HG02610 (cell line): ENCODE results near the gene LOXL3.
A peak's percentile ranks its signal among the peaks of the same experiment; 100 is the strongest.

Source experiments
- ATAC-seq: cut with Tn5 transposase; IDR thresholded peaks from one replicate; pipeline ENCODE4 v1.9.1; 2021; ENCODE audit warnings: mild to moderate bottlenecking, moderate library complexity; ENCODE audit not compliant: unreplicated experiment

The LOXL3 gene

DNA sequence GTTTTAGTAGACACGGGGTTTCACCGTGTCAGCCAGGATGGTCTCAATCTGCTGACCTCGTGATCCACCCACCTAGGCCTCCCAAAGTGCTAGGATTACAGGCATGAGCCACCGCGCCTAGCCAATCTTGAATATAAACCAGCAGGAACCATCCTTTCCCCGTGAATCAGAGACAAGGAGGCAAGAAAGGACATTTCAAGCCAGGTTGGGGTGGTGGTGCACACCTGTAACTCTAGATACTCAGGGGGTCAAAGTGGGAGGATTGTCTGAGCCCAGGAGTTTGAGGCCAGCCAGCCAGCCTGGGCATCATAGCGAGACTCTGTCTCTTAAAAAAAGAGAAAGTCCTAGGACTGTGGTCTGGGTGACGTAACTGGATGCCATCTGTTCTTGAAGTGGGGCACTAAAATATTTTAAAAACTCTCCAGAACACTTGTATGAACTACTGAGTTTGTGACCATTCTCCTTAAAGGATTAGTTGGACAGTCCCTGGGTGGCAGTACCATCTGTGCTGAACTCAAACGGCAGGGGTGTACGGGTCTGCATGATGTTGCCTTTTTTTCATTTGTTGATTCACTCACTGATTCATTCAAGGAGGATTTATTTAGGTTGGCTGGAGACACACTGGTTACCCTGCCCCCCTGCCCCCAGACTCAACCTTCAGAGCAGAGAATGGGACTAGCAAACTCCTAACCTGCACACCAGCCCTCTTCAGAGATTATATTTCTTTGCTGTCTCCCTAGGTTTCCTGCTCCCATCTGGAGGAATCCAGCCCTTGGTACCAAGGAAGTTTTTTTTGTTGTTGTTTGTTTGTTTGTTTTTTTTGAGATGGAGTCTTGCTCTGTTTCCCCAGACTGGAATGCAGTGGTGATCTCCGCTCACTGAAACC, 42.4 kb downstream of the LOXL3 start:
- ATAC-seq, result no peak

DNA sequence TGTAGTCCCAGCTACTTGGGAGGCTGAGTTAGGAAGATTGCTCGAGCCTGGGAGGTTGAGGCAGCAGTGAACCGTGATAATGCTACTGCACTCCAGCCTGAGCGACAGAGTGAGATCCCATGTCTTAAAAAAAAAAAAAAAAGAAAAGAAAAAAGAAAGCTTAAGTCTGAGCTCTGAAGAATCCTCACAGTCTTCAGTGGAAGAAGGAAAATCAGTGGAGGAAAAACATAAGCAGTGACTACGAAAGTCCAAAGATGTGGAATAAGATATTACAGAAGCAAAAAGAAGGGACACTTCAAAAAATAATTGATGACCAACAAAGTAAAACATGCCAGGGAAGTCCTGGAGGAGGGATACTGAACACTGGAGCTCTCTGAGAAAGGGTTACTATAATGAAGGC, 43.5 kb downstream of the LOXL3 start:
- no peak for ATAC-seq

DNA sequence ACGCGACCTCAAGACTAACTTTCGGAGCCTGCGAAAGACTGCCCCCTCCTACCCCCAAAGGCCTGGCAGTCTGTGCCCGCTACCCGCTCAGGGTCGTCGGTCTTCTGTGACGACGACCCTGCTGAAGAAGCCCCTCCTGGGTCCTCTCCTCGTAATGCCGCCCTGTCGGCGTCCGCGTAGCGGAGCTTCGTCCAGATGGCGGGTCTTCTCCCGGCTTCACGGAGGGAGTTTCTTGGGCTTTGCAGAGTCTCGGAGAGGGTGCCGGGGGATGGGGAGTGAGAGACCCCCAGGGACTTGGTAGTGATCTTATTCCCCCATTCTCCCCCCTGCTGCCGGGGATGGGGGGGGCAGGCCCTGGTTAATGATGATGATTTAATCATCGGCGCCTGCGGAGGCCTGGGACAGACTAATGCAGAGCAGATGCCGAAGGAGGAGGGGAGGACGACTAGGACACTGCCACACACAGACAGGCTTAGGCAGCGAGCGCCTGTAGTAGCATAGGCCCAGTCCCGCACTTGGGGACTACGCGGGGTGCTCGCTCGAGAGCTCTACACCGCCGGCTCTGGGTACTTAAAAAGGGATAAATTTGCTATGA, 45.7 kb downstream of the LOXL3 start:
- ATAC-seq, result peak; percentile 3

DNA sequence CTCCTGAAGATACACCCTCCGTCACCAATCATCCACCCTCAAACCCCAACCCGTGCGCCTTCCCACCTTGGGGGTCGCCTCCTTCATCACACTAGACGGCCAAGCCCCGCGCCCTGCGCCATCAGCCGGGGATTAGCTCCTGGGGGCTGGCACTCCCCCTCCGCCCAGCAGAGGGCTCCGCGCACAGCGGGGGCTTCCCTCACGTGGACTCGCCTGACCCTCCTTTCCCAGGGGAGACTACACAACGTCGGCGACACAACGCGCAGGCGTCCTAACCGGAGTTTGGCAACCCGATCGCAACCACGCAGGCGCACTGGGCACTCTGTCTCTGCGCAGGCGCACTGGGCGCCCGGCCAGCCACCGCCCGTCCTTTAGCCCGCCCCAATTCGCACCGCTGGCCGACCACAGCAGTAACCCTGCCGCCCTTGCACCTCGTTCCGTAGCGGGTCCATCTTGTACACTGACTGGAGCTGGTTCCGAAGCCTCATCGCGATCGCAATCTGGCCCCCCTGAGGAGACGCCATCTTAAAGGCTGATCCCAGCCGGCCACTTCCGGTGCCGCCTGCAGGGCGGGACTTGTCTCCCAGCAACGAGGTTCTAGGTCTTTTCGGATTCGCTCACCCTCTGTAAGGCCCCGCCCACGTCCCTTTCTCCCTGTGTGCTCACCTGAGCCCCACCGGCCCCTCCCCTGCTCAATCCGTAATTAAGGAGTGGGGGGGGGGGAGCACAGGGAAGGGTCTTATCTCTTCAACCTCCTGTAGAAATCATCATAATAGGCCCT, 46.4 kb downstream of the LOXL3 start, which contains the start of gene PCGF1:
PCGF1 (minus strand) TSS at position 551 of the 781 bp plus-strand sequence; CDS start at position 524, 27 bp downstream.
- peak; percentile 88 for ATAC-seq

DNA sequence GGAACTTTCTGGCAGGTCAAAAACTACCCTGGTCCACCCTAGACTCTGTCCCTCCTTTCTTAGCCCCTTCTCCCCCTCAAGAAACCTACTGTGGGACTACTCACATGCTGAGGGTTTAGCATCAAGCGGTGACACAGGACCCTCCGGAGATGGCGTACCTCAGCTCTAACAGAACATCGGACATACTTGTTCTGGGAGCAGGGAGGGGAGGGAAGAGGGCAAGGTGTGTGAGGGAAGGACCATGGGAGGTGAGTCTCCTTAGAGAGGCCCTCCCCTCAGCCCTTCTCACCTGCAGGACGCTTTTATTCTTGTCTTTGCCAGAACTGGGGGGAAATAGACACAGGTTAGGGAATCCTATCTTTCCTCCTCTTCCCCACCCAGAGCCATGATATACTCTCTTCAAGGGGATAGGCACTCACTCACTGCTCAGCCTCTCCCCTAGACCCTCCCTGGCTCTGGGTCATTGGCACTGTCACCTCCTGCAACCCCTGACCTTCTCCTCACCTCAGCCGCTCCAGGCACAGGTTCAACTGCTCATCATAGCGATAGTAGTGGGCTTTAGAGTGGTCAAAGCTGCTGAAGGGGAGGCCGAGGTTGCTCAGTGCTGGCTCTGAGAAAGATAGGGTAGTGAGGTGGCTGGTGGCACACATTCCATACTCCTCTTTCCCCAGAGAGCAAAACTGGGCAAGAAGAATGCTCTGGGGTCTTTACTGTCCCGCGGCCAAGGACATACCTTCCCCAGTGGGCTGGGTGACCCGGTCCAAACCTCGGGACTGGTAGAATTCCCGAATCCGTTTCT, 48.1 kb downstream of the LOXL3 start:
- no peak for ATAC-seq

DNA sequence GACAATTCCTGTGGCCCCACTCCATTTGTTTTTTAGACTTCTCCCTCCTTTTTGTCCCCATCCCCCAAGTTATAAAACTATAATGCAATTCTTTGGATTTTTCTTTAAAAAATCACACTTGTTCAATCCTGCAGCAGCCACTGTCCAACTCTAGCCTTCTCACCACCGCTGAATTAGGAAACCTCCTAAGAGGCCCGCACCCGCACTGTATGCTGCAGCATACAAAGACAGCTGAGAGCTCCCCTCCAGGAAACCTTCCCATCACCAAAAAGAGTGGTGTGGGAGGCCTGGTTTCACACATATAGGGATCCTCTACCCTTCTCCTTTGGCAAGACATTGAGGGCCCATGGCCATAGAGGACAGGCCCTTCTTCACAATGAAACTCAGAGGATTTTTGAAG, 49.2 kb downstream of the LOXL3 start:
- ATAC-seq, result no peak

DNA sequence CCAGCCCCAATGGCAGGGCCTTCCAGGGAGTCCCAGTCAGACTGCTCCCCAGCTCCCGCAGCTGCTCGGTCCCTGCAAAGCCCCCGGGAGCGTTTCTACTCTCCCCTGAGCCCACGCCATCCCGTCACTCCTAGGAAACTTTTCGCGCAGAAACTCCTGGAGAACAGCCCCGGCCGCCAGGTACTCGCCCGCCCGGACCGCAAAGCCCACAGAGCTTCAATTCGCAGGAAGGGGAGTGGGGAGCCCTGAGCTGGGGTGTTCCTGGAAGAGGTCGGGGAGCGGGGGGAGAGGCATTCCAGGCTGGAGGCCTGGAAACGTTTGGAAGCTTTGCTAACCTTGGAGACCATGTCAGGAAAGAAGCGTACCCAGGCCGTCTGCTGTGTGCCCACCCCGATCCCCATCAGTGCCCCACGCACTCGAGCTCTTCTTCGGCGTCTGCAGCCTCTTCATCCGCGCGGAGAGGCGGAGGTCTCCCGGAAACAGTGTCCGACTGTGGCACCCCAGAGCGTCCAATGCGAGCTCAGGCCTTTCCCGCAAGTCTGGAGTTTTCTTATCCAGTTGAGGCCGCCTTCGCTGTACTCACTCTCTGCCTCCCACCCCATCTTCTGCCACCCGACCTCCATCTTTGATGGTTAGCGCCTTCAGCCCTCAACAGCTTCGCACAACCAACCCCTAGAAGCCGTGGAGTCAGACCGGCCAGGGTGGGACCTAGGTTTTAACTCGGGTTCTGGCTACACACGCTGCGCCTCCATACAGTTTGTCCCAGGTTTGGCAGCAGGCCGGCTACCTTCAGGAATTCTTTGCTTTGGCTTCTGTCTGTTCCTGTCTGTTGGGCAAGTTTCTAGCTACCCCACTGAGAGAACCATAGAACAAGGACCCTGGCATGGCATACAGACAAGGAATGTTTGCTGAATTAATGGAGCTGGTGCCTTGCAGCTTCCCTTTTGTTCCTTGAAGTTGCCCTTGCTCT, 50.0 kb downstream of the LOXL3 start:
- no peak for ATAC-seq

DNA sequence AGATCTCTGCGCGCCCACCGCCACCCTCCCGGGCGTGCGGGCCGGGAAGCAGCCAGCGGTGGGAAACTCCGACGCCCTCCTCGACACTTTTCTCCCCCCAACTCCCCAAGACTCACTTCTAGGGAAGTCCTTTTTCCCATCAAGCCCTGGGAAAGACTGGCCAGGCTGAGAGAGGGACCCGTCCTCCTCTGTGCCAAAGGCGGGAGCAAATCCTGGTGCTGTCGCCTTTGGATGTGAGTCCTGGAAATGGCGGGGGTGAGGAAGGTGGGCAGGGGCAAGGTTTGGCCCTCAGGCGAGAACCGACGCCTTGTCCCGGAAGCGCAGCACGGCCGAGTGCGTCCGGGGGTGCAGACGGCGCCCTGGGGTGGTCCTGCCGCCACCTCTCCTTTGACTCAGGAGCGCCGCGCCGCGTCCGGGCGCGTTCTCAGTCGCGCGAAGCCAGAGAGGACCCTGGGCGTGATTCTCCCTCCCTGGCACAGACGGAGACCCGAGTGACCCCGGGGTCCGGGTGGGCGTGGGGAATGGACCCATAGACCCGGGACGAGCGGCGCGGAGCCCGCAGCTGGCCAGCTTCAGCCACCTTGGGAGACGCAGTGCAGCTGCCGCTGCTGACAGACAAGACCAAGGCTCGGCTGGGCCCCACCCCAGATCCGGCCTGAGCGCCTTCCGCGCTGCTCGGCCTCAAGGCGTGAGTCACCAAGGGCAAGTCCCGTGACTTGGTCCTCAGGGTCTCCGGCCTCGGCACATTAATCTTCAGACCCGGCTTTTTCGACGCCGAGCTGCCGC, 50.8 kb downstream of the LOXL3 start:
- peak; percentile 40 for ATAC-seq

DNA sequence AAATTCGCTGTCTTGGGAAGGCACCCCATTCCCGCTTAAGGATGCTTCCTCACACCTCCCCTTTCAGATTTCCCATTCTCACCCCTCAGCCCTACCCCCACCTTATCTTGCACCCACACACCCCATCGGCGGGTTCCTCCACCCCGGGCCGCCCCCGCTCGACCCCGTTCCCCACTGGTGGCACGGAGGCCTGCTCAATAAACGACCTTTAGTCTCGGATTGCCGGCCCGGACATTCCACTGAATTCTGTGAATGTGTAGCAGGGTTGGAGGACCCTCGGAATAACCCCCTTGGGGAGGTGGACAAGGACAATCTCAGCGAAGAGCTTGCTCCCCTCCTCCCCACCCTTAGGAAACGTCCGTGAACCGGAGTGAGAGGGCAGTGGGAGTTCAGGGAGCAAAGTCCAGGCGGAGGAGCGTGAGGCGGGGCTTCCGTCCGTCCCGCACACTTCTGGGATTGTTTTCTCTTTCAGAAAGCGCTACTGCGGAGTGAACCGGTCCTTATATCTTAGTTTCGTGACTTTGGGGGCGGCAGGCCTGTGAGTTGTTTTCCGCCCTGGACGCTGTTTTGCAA, 51.5 kb downstream of the LOXL3 start:
- no peak for ATAC-seq

DNA sequence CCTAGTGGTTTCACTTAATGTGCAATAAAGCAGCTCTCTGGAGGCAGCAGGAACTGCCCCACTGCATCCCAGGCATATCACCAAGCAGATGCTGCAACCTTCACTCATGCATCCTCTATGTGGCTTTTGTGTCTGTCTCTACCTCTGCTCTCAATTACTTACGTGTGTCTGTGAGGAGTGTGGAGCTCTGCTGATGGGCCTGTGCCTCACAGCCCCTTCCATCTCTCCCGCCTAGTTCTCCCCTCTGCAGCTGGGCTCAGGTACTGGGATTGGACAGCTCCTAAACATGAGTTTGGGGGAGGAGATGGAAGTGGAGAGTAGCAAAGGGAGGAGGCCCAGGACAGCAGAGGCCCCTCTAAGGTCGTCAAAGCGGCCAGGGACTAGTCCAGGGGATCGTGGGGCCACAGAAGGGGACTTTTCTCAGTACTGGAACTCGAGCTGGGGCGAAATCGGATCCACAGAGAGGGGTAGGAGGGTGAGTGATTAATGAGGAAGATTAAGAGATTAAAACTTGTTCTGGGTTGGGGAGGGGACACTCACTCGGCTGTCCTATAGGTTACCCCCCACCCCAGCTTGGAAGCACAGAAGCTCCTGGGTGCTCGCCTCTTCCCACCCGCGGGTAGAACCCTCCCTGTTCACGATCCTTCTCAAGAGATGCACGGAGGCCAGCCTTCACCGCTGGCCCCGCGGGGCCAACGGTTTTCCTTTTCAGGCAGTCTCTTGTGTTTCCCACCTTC, 52.2 kb downstream of the LOXL3 start:
- no peak for ATAC-seq

DNA sequence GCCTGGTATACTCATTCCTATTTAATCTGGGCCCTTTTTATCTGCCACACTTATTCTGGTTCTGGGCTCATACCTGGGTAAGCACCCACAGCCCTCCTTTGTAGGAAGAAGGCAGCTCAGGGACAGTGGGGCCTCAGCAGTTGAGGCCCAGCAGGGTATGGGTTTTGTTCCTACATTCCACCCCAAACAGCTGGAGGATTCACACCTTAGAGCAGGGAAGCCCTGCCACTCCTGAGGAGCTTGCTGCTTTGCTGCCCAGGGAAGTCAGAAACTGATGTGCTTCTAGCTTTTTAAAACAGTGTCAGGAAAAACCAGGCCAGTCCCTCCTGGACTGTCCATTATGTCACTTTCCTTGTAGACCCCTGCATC, 53.2 kb downstream of the LOXL3 start:
- no peak for ATAC-seq

DNA sequence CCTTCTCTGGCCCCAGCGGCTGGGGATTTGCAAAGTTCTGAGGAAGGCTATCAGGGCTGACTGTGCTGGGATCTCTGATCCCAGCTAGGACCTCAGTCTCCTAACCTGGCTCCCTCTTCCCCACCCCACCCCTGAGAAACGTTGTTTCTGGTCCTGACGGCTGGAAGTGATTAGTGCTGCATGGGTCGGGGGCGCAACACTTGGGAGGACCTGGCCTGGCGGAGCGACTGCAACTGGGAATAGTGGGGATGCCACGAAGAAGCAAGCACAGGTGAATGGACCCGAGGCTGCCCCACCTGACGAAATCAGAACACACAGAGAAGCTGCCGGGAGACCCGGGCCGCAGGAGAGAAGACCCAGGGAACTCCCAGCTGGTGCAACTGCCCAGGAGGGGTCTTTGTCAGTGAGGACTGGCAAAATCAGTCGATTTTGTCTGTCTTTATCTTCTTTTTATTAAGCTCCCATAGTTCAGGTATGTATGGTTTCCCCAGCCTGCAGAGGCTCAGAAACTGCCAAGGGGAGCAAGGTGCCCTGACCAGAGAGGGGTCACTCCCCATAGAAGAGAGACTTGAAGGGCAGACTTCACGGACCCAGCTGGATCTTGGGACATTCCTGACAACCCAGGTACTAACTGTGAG, 53.7 kb downstream of the LOXL3 start:
- no peak for ATAC-seq

DNA sequence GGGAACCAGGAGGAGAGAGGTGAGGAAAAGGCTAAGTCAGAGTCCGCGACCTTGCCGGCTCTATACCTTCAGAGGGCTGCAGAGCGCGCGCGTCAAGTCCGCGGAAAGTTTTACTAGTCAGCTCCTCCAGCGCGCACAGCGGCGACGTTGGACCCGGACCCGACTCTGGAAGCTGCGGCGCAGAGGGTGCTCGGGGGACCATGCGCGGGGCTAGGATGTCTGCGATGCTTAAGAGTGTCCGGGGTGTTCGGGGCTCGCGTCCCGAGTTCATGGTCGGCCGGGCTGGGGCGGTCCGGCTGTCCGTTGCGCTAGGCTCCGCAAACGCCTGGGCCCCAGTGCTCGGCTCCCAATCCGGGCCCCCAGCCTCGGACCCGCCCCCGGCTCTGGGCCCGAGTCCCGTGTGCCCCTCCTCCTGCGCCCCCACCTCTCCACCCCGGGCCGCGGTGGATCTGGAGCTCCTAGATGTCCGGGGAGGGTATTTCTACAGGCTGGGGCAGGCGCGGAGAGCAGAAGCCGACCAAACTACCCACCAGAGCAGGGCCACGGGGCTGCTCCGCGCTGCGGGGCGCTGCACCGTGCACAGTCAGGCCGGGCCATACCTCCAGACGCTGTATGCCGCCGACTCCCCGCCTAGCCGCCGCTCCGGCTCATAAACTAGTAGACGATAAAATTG, 54.3 kb downstream of the LOXL3 start, which contains the start of gene LBX2:
LBX2 (minus strand) TSS at position 337 of the 673 bp plus-strand sequence; CDS start at position 271, 66 bp downstream.
- ATAC-seq, result no peak

DNA sequence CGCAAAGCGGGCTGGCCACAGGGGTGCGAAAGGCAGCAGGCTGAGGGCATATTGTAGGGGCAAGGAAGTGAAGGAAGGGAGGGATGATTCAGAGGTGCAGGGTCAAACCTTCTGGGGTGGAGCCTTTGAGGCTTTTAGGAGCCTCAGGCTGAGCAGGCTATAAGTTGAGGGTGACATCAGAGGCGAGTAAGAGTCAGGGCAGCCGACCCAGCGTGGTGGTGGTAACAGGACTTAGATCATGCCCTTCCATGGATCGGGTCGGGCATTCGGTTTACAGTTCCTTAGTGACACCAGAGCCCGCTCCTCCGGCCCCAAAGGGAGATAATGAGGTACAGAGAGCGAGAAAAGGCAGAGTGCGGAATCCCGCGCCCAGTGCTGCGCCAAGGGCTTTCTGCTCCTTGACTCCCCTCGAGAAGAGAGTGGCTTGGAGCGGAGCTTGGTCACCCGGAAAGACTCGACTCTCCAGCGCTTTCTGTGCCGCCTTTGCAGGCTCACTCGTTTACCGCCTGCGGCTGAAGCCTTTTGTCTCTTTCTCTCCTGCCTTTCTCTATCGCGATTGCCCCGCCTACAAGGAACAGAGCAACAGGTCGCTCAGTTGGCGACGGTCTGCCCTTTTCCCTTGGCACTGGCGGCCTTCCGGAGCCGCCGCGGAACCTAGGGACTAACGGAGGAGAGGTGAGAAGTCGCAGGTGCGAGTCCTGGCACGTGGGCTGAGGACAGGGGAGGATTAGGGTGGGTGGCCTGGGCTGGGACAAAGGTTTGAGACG, 55.1 kb downstream of the LOXL3 start:
- ATAC-seq, result no peak

DNA sequence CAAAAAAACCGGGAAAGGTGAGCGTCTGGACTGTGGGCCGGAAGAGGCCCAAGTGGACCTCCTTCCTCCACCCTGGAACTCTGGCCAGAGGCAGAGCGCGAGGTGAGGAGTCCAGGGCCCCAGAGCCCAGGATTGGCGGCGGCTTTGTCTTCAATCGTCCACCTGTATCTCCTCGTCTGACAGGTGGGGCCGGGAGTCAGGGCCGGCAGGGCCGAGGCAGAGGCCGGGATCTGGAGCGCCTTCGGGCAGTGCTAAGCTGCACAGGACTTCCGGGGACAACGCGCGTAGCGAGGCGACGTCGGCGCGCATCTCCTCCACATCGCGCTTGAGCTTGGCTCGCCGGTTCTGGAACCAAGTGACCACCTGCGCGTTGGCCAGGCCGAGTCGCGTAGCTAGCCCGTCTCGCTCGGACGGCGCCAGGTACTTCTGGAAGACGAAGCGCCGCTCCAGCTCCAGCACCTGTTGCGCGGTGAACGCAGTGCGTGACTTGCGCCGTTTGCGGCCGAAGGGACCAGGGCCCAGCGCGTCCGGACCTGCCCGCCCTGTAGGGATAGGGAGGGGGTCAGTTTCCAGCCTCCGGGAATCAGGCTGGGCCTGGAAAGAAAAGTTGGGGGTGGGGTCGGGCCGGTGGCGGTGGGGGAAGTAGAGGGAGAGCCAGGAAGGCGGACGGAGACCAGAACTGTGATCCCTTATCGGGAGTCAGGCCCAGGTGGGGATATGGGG, 55.8 kb downstream of the LOXL3 start:
- no peak for ATAC-seq
